ENCODE data around the gene CCNY.

DNA sequence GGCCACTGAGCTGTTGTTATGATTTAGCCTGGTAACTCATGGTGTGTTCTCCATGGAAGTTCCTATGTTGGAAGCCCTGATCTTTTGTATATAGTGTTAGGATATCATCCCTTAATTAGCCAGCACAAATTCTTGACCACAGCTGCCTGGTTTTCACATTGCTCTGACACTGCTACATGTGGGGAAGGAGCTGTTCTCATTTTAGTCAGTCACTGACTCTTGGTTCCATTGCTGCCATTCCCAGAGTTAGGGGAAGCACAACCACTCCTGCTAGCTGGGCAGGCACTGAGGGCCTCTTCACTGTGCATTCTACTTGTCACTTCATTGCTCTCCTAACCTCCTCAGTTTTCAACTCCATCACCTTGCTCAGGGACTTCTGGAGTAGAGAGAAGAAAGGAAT lies 170.4 kb downstream of the CCNY start:
- TF ChIP-seq, protein P1, sequence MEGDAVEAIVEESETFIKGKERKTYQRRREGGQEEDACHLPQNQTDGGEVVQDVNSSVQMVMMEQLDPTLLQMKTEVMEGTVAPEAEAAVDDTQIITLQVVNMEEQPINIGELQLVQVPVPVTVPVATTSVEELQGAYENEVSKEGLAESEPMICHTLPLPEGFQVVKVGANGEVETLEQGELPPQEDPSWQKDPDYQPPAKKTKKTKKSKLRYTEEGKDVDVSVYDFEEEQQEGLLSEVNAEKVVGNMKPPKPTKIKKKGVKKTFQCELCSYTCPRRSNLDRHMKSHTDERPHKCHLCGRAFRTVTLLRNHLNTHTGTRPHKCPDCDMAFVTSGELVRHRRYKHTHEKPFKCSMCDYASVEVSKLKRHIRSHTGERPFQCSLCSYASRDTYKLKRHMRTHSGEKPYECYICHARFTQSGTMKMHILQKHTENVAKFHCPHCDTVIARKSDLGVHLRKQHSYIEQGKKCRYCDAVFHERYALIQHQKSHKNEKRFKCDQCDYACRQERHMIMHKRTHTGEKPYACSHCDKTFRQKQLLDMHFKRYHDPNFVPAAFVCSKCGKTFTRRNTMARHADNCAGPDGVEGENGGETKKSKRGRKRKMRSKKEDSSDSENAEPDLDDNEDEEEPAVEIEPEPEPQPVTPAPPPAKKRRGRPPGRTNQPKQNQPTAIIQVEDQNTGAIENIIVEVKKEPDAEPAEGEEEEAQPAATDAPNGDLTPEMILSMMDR (IDR thresholded peaks at IDR 0.05) = no peak
- TF ChIP-seq POLR2A (IDR thresholded peaks at IDR 0.05) = no peak
